ENCODE data around the gene OGDH. TPM values are rescaled to one million over a fixed set of nuclear protein-coding genes. Genes with fewer than 3 reads are reported as not detected.

OGDH gene
- total and polyA plus RNA-seq, 9 donors, result 24.4 to 84.6 (median 57.7) TPM

DNA sequence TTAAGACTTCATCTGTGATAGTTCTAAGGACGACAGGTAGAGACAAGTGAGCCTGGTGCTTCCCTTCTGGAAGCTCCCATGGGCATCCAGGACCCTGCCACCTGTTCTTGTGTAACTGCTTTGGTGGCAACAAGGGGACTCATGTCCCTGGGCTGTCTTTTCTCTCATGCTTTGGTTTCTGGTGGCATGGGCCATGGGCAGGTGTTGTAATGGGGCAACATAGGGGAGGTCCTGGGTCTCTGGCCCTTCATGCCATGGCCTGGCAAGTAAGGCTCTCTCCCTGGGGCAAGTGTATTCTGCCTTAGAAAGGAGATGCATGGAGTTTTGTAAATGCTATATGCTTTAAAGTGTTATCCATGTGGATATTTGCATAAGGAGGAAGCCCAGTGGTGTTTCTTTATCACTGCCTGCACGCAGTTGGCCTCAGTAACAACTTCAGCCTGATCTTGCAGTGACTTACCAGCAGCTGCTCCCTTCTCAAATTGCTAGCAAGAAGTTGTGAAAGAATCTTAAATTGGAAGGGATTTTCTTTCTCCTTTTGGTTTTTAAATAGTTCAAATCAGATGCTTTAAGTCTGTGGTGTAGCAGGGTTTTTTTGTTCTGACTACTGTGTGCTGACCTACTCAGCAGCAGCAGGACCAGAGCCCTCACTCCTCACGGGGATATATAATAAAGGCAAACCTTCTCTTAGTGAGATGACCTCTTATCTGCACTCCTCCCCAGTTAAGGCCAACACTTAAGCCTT, 39.9 kb downstream of the OGDH start:
- no peaks in the 10 kb centered on the region for H3K9me3 ChIP-seq
- DNase-seq, result no peak
- intact Hi-C loops (cut with DNase I), result loop anchor here in 1 of 4 donors (1.0 kb wide), 1 partner anchor 14 kb away; no protein-coding TSS in a partner anchor
- H3K36me3 ChIP-seq, result no peaks in the 10 kb centered on the region
- peaks cover 8% of the 10 kb centered on the region for H3K4me1 ChIP-seq (ENCODE audit: insufficient read depth)
- H3K27me3 ChIP-seq, result no peaks in the 10 kb centered on the region
- TF ChIP-seq POLR2A (IDR thresholded peaks at IDR 0.05) (no peak), EP300 (IDR thresholded peaks at IDR 0.05) (no peak)
- TF ChIP-seq, protein P1, sequence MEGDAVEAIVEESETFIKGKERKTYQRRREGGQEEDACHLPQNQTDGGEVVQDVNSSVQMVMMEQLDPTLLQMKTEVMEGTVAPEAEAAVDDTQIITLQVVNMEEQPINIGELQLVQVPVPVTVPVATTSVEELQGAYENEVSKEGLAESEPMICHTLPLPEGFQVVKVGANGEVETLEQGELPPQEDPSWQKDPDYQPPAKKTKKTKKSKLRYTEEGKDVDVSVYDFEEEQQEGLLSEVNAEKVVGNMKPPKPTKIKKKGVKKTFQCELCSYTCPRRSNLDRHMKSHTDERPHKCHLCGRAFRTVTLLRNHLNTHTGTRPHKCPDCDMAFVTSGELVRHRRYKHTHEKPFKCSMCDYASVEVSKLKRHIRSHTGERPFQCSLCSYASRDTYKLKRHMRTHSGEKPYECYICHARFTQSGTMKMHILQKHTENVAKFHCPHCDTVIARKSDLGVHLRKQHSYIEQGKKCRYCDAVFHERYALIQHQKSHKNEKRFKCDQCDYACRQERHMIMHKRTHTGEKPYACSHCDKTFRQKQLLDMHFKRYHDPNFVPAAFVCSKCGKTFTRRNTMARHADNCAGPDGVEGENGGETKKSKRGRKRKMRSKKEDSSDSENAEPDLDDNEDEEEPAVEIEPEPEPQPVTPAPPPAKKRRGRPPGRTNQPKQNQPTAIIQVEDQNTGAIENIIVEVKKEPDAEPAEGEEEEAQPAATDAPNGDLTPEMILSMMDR (IDR thresholded peaks at IDR 0.05), result no peak
- H3K4me3 ChIP-seq, result no peak overlapping the region
- 81 to 91% (median 90%) methylated on average over 3 of the region's 3 CpGs for WGBS, 3 donors
- no peak overlapping the region for H3K27ac ChIP-seq

DNA sequence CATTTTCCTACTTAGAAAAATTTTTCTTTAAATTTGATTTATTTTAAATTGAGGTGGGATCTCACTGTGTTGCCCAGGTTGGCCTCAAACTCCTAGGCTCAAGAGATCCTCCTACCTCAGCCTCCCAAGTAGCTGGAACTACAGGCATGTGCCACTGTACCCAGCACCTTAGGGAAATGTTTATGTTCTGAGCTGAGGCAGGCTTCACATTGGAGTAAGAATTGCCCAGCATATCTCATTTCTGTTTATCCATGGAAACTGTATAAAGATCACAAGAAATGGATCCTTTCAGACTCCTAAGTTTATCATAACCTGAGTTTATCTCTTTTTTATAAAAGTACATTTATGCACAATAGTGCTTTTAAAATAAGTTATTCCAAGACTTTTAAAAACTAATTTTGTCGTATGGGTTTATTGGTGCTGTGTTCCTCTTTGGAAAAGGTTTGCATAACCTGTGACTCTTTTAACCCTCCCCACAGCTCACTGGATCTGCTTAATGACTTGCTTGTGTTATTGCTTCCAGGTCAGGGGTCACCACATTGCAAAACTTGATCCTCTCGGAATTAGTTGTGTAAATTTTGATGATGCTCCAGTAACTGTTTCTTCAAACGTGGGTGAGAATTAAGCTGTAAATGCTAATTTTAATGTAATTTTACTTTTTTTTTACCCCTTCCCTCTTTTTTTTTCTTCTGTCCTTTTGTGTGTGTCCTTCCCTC, 40.7 kb downstream of the OGDH start:
- Histone ChIP-seq H3K36me3 (no peaks in the 10 kb centered on the region), H3K4me3 (no peak overlapping the region), H3K9me3 (no peaks in the 10 kb centered on the region), H3K27ac (no peak overlapping the region), H3K4me1 (ENCODE audit: insufficient read depth) (peaks cover 8% of the 10 kb centered on the region), H3K27me3 (no peaks in the 10 kb centered on the region)
- 67 to 80% (median 73%) methylated on average over 3 of the region's 3 CpGs for WGBS, 3 donors
- intact Hi-C loops (cut with DNase I), result loop anchor here in 1 of 4 donors (1.0 kb wide), 1 partner anchor 15 kb away; no protein-coding TSS in a partner anchor
- TF ChIP-seq EP300 (IDR thresholded peaks at IDR 0.05) (no peak), POLR2A (IDR thresholded peaks at IDR 0.05) (no peak)
- TF ChIP-seq, protein P1 (IDR thresholded peaks at IDR 0.05), result no peak
- DNase-seq, result no peak

DNA sequence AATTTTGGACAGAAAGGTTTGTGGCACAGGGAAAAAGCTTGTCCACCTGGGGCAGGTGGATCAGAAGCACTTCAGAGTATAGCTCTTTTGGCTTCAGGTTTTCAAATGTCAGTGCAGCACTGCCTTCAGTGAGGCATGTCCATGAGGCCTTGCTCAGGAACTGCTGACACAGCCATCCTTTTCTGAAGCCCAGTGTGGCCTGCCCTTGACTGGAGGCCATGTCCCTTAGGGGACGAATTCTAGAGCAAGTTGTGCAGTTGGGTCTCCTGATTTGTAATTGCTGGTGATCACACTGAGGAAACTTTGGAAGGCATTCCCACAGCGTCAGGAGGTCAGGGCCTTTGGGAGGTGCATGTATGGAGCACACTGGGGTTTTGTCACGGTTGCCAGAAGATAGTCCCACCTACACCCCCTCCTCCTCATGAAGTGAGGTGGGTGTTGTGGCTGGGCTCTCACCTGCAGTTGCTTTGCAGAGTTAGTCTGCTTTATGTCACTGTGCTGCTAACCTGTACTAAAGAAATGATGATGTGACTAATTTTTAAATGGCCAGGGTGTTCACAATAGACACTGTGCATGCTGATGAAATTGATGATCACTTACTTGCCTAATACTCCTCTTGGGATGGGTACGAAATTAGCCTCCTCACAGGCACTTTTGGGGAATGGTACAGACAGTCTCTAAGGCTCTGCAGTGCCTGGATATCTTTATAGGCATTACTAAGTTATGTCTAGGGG, 41.7 kb downstream of the OGDH start:
- TF ChIP-seq EP300 (IDR thresholded peaks at IDR 0.05), result no peak
- TF ChIP-seq, protein P1 (IDR thresholded peaks at IDR 0.05), result no peak
- no peak for TF ChIP-seq POLR2A (IDR thresholded peaks at IDR 0.05)
- no peak for DNase-seq
- intact Hi-C loops (cut with DNase I), result no loop called here
- Histone ChIP-seq H3K9me3 (no peaks in the 10 kb centered on the region), H3K4me1 (ENCODE audit: insufficient read depth) (peaks cover 8% of the 10 kb centered on the region), H3K36me3 (no peaks in the 10 kb centered on the region), H3K4me3 (no peak overlapping the region), H3K27me3 (no peaks in the 10 kb centered on the region), H3K27ac (no peak overlapping the region)
- 77 to 83% (median 77%) methylated on average over 4 of the region's 4 CpGs for WGBS, 3 donors

DNA sequence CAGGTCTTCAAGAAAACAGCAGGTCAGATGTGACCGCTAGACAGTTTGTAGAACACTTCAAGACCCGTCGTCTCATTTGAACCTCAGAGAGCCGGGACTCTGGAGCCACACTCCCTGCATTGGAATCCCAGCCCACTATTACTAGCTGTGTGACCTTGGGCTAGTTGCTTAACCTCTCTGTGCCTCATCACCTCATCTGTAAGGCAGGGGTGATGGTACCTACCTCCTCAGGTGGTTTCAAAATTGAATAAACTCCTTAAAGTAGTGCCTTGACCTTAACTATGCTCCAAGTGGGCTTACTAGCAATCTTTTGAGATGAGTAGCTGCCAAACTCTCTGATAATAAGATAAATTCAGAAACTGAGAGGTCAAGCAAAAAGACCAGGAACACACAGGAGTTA, 43.8 kb downstream of the OGDH start:
- Histone ChIP-seq H3K27ac (peak overlapping the region in 1 of 2 donors; percentile 67), H3K4me3 (no peak overlapping the region), H3K27me3 (no peaks in the 10 kb centered on the region), H3K4me1 (ENCODE audit: insufficient read depth) (peaks cover 8% of the 10 kb centered on the region), H3K9me3 (no peaks in the 10 kb centered on the region), H3K36me3 (no peaks in the 10 kb centered on the region)
- TF ChIP-seq EP300 (IDR thresholded peaks at IDR 0.05) (no peak), POLR2A (IDR thresholded peaks at IDR 0.05) (no peak)
- TF ChIP-seq, protein P1 (IDR thresholded peaks at IDR 0.05), result no peak
- WGBS, 3 donors, result 86 to 92% (median 89%) methylated on average over 4 of the region's 4 CpGs
- intact Hi-C loops (cut with DNase I), result no loop called here
- no peak for DNase-seq

Data from ovary (tissue), 9 donors.